Measurements from ENCODE around the gene ATXN10.
"Not testable (repeated sequence)": the region's sequence is repeated elsewhere in the genome, so short reads cannot be mapped to it uniquely, and the experiment has no call there.

ATXN10 gene

GRCh38 chr22:45714390-45714789, 42.8 kb downstream of the ATXN10 start:
- DNase-seq = not testable (repeated sequence)

GRCh38 chr22:45717789-45718188, 46.2 kb downstream of the ATXN10 start:
- DNase-seq = no peak

- no peak for DNase-seq
Observed at GRCh38 chr22:45718391-45718790, 46.8 kb downstream of the ATXN10 start.

- no peak for DNase-seq
Observed at GRCh38 chr22:45720839-45721378, 49.3 kb downstream of the ATXN10 start.

GRCh38 chr22:45722006-45722405, 50.4 kb downstream of the ATXN10 start:
- DNase-seq = no peak

GRCh38 chr22:45726081-45726480, 54.4 kb downstream of the ATXN10 start:
- DNase-seq = no peak

- DNase-seq = no peak
Observed at GRCh38 chr22:45731041-45731797, 59.6 kb downstream of the ATXN10 start.

- DNase-seq = no peak
Observed at GRCh38 chr22:45731798-45732495, 60.3 kb downstream of the ATXN10 start.

GRCh38 chr22:45735273-45735672, 63.6 kb downstream of the ATXN10 start:
- DNase-seq = no peak

GRCh38 chr22:45738206-45738605, 66.6 kb downstream of the ATXN10 start:
- DNase-seq = no peak

- DNase-seq = no peak
Observed at GRCh38 chr22:45740236-45740635, 68.6 kb downstream of the ATXN10 start.

- no peak for DNase-seq
Observed at GRCh38 chr22:45742866-45743450, 71.3 kb downstream of the ATXN10 start.

- DNase-seq = no peak
Observed at GRCh38 chr22:45743687-45744086, 72.1 kb downstream of the ATXN10 start.

GRCh38 chr22:45744442-45744841, 72.8 kb downstream of the ATXN10 start:
- DNase-seq = no peak

- no peak for DNase-seq
Observed at GRCh38 chr22:45750626-45751025, 79.0 kb downstream of the ATXN10 start.

GRCh38 chr22:45752036-45752435, 80.4 kb downstream of the ATXN10 start:
- DNase-seq = no peak

- DNase-seq = no peak
Observed at GRCh38 chr22:45754822-45755221, 83.2 kb downstream of the ATXN10 start.

- no peak for DNase-seq
Observed at GRCh38 chr22:45756558-45756957, 84.9 kb downstream of the ATXN10 start.

- no peak for DNase-seq
Observed at GRCh38 chr22:45757068-45757467, 85.4 kb downstream of the ATXN10 start.

- no peak for DNase-seq
Observed at GRCh38 chr22:45757936-45758335, 86.3 kb downstream of the ATXN10 start.

- DNase-seq = no peak
Observed at GRCh38 chr22:45758603-45759002, 87.0 kb downstream of the ATXN10 start.

GRCh38 chr22:45760682-45761081, 89.0 kb downstream of the ATXN10 start:
- DNase-seq = no peak

- no peak for DNase-seq
Observed at GRCh38 chr22:45762545-45763235, 91.1 kb downstream of the ATXN10 start.
